Dendritic cell treated with granulocyte-macrophage colony-stimulating factor and Interleukin-4, amounts not matched to agents 40 ng/mL and 50 ng/mL, for 4 days (primary cell): Measurements from ENCODE around the gene LGALS3.

Experiments used
- H3K27ac Mint-ChIP-seq: one replicate; pipeline ENCODE4 v1.8.0; 2022; ENCODE audit warnings: mild to moderate bottlenecking, mixed read lengths
- H3K27me3 Mint-ChIP-seq: one replicate; pipeline ENCODE4 v1.8.0; 2022; ENCODE audit warnings: mild to moderate bottlenecking, mixed read lengths
- H3K36me3 Mint-ChIP-seq: one replicate; pipeline ENCODE4 v1.8.0; 2022; ENCODE audit warnings: low read depth, mixed read lengths
- H3K4me1 Mint-ChIP-seq: one replicate; pipeline ENCODE4 v1.8.0; 2022; ENCODE audit warnings: low read depth, mixed read lengths
- H3K4me3 Mint-ChIP-seq: one replicate; pipeline ENCODE4 v1.8.0; 2022; ENCODE audit warnings: mild to moderate bottlenecking, moderate library complexity, mixed read lengths
- H3K9me3 Mint-ChIP-seq: one replicate; pipeline ENCODE4 v1.8.0; 2022; ENCODE audit warnings: mixed read lengths
- intact Hi-C: fragments of 100-400 bp; cut with micrococcal nuclease; formaldehyde crosslinking; loops from one replicate; pipeline ENCODE4 v1.15.0; 2022

LGALS3 gene

GRCh38 chr14:55120571-55121495 is 8.2 kb upstream of the LGALS3 start:
- peaks cover 93% of the 10 kb centered on the region for H3K4me1 Mint-ChIP-seq
- H3K9me3 Mint-ChIP-seq, result no peaks in the 10 kb centered on the region
- no peaks in the 10 kb centered on the region for H3K27me3 Mint-ChIP-seq
- no peaks in the 10 kb centered on the region for H3K36me3 Mint-ChIP-seq
- no peak overlapping the region for H3K4me3 Mint-ChIP-seq
- intact Hi-C loops, result no loop called here
- H3K27ac Mint-ChIP-seq, result peak overlapping the region; percentile 92

- Mint-ChIP-seq H3K27ac (peak overlapping the region; percentile 92), H3K27me3 (no peaks in the 10 kb centered on the region), H3K36me3 (no peaks in the 10 kb centered on the region), H3K4me1 (peaks cover 93% of the 10 kb centered on the region), H3K9me3 (no peaks in the 10 kb centered on the region), H3K4me3 (no peak overlapping the region)
- intact Hi-C loops, result loop anchor here (2.0 kb wide), 1 partner anchor 13 kb away; no protein-coding TSS in a partner anchor
These were observed 7.2 kb upstream of the LGALS3 start for GRCh38 chr14:55121628-55122439.

- Mint-ChIP-seq H3K36me3 (no peaks in the 10 kb centered on the region), H3K4me3 (no peak overlapping the region), H3K9me3 (no peaks in the 10 kb centered on the region), H3K4me1 (peaks cover 94% of the 10 kb centered on the region), H3K27ac (peak overlapping the region; percentile 83), H3K27me3 (no peaks in the 10 kb centered on the region)
- intact Hi-C loops, result loop anchor here (2.0 kb wide), 1 partner anchor 14 kb away; no protein-coding TSS in a partner anchor
These were observed 6.5 kb upstream of the LGALS3 start for GRCh38 chr14:55122440-55122986.

GRCh38 chr14:55123101-55123500 is 6.0 kb upstream of the LGALS3 start:
- intact Hi-C loops, result loop anchor here (2.0 kb wide), 1 partner anchor 14 kb away; no protein-coding TSS in a partner anchor
- Mint-ChIP-seq H3K4me1 (peaks cover 89% of the 10 kb centered on the region), H3K27me3 (no peaks in the 10 kb centered on the region), H3K4me3 (no peak overlapping the region), H3K9me3 (no peaks in the 10 kb centered on the region), H3K36me3 (no peaks in the 10 kb centered on the region), H3K27ac (peak overlapping the region; percentile 83)

GRCh38 chr14:55123852-55124639 is 5.0 kb upstream of the LGALS3 start:
- H3K27me3 Mint-ChIP-seq, result no peaks in the 10 kb centered on the region
- H3K9me3 Mint-ChIP-seq, result no peaks in the 10 kb centered on the region
- intact Hi-C loops, result loop anchor here (2.0 kb wide), 1 partner anchor 15 kb away; no protein-coding TSS in a partner anchor
- H3K4me3 Mint-ChIP-seq, result peak overlapping the region; percentile 53
- peaks cover 82% of the 10 kb centered on the region for H3K4me1 Mint-ChIP-seq
- H3K27ac Mint-ChIP-seq, result peak overlapping the region; percentile 83
- H3K36me3 Mint-ChIP-seq, result no peaks in the 10 kb centered on the region

- Mint-ChIP-seq H3K27ac (peak overlapping the region; percentile 83), H3K36me3 (peaks cover 6% of the 10 kb centered on the region), H3K27me3 (no peaks in the 10 kb centered on the region), H3K4me1 (peaks cover 74% of the 10 kb centered on the region), H3K4me3 (no peak overlapping the region), H3K9me3 (no peaks in the 10 kb centered on the region)
- intact Hi-C loops, result no loop called here
These were observed 4.2 kb upstream of the LGALS3 start for GRCh38 chr14:55124774-55125386.

GRCh38 chr14:55125403-55125802 is 3.6 kb upstream of the LGALS3 start:
- Mint-ChIP-seq H3K4me3 (peak overlapping the region; percentile 10), H3K36me3 (peaks cover 11% of the 10 kb centered on the region), H3K9me3 (no peaks in the 10 kb centered on the region), H3K4me1 (peaks cover 74% of the 10 kb centered on the region), H3K27me3 (no peaks in the 10 kb centered on the region), H3K27ac (peak overlapping the region; percentile 83)
- intact Hi-C loops, result no loop called here

- Mint-ChIP-seq H3K9me3 (no peaks in the 10 kb centered on the region), H3K27ac (peak overlapping the region; percentile 83), H3K27me3 (no peaks in the 10 kb centered on the region), H3K4me1 (peaks cover 74% of the 10 kb centered on the region), H3K36me3 (peaks cover 16% of the 10 kb centered on the region), H3K4me3 (no peak overlapping the region)
- intact Hi-C loops, result no loop called here
These were observed 3.0 kb upstream of the LGALS3 start for GRCh38 chr14:55126034-55126433.

GRCh38 chr14:55126932-55127459 is 2.1 kb upstream of the LGALS3 start:
- H3K9me3 Mint-ChIP-seq, result no peaks in the 10 kb centered on the region
- intact Hi-C loops, result no loop called here
- H3K27me3 Mint-ChIP-seq, result no peaks in the 10 kb centered on the region
- peak overlapping the region; percentile 83 for H3K27ac Mint-ChIP-seq
- no peak overlapping the region for H3K4me3 Mint-ChIP-seq
- H3K36me3 Mint-ChIP-seq, result peaks cover 26% of the 10 kb centered on the region
- peaks cover 74% of the 10 kb centered on the region for H3K4me1 Mint-ChIP-seq

GRCh38 chr14:55127460-55127951 is 1.5 kb upstream of the LGALS3 start:
- no peaks in the 10 kb centered on the region for H3K27me3 Mint-ChIP-seq
- intact Hi-C loops, result no loop called here
- no peak overlapping the region for H3K4me3 Mint-ChIP-seq
- no peaks in the 10 kb centered on the region for H3K9me3 Mint-ChIP-seq
- peaks cover 31% of the 10 kb centered on the region for H3K36me3 Mint-ChIP-seq
- peaks cover 74% of the 10 kb centered on the region for H3K4me1 Mint-ChIP-seq
- no peak overlapping the region for H3K27ac Mint-ChIP-seq

GRCh38 chr14:55128386-55129085 is 516 bp upstream of the LGALS3 start:
- H3K27ac Mint-ChIP-seq, result peak overlapping the region; percentile 94
- peak overlapping the region; percentile 89 for H3K4me3 Mint-ChIP-seq
- no peaks in the 10 kb centered on the region for H3K9me3 Mint-ChIP-seq
- peaks cover 71% of the 10 kb centered on the region for H3K4me1 Mint-ChIP-seq
- intact Hi-C loops, result loop anchor here (1.0 kb wide), 1 partner anchor 39 kb away; no protein-coding TSS in a partner anchor
- H3K27me3 Mint-ChIP-seq, result no peaks in the 10 kb centered on the region
- peaks cover 41% of the 10 kb centered on the region for H3K36me3 Mint-ChIP-seq
